ENCODE data around the gene ARMC9.
"Not testable (repeated sequence)": the region's sequence is repeated elsewhere in the genome, so short reads cannot be mapped to it uniquely, and the experiment has no call there.

ARMC9 gene

GRCh38 chr2:231343988-231344387 is 145.6 kb downstream of the ARMC9 start:
- no peak for DNase-seq

DNA sequence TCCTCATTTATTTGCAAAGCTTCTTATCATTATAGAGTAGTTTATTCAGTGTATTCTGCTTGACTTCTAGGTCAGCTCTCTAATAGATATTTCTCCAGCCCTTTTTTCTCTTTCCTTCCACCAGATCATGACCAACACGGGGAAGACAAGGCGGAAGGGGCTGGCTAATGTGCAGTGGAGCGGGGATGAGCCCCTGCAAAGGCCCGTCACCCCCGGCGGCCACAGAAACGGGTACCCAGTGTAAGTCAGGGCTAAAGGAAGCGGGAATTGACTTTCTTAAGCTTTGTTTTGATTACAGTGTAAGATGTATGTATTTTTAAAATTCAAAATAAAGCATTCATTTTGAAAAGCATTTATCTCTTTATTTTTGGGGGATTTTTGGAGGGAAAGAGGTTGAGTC is 146.4 kb downstream of the ARMC9 start:
- no peak for DNase-seq

DNA sequence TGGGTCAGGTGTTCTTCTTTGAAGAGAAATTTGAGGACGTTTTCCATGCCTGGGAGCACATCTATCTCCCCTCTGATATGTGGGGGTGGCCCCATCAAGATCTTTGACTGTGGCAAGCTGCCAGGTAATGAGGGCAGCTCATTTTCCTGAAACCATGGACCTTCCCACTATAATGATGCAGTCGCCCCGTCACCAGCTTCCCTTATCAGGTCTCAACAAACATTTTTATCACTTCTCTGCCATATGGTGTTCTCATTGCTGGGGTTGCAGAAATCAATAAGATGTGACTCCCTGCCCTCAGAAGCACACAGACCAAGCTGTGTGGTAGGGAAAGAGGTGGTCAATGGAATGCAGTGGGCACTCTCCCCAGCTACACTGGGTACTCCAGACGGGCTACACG is 148.7 kb downstream of the ARMC9 start:
- DNase-seq, result no peak

- DNase-seq, result no peak
Measured at GRCh38 chr2:231347638-231348037, 149.2 kb downstream of the ARMC9 start.

DNA sequence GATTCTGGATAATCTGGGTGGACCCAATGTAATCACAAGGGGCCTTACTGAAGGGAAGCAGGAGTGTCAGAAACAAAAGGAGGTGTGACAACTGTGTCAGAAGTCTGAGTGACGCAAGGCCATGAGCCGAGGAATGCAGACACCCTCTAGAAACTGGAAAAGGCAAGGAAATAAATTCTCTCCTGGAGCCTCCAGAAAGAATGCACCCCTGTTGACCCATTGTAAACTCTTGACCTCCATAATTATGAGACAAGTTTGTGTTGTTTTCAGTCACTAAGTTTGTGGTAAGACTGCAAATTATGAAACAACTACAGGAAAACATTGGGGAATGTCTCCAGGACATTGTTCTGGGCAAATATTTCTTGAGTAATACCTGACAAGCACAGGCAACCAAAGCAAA is 149.7 kb downstream of the ARMC9 start:
- no peak for DNase-seq

GRCh38 chr2:231348704-231349373 is 150.4 kb downstream of the ARMC9 start:
- DNase-seq, result no peak

- not testable (repeated sequence) for DNase-seq
Measured at GRCh38 chr2:231349374-231349735, 150.9 kb downstream of the ARMC9 start.

DNA sequence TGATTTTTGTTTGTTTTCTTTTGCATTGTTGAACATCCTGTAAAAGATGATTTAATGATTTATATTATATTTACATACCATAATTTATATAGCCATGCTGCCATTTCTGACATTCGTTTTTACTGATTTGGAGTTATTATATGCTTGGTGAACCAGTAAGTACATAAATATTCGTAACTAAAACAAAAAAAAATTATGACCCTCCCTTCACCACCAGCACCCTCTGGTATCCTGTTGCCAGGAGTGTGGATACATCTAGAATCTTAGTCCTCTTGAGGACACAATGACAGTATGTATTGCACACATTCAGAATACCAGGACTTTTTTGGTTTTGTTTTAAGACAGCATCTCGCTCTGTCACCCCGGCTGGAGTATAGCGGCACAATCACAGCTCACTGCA is 153.2 kb downstream of the ARMC9 start:
- no peak for DNase-seq

GRCh38 chr2:231353469-231353868 is 155.0 kb downstream of the ARMC9 start:
- no peak for DNase-seq

DNA sequence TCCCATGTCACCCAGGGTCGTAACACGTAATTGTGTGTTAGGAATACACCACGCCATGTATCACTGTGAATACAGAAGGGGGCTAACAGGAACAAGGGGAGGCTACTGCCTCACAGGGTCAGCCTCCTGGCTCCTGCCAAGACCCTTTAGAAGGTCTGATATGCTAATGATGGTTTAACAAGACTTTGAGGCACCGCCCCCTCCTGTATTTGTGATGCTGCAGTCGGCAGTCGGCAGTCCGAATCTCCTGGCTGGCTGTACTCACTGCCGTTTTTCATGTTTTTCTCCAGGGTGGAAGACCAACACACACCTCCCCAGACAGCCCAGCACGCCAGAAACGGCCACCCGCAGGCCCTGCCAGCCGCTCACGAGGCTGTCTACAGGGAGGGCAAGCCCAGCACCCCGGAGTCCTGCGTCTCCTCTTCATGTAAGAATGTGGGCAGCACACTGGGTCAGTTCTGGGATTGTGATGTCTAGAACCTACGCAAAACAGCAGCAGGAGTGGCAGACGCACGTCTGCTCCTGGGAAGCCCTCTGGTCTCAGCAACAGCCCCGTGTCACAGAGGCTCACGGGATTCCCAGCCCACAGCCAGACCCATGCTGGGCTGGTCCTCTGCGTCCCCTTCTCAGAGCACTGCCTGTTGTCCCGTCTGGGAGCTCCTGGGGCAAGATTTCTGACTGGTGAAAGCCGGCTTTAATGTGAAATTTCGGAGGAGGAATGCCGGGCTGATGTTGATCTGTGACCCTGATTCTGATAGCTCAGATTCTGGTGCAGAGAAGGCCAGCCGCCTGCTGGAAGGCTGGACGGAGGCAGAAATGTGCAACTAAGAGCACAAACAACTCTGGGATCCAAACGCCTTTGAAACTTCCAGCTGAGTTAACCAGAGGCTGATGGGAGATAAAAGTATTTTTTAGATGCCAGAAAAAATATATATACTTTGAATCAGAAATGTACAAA is 157.4 kb downstream of the ARMC9 start:
- no peak for DNase-seq

DNA sequence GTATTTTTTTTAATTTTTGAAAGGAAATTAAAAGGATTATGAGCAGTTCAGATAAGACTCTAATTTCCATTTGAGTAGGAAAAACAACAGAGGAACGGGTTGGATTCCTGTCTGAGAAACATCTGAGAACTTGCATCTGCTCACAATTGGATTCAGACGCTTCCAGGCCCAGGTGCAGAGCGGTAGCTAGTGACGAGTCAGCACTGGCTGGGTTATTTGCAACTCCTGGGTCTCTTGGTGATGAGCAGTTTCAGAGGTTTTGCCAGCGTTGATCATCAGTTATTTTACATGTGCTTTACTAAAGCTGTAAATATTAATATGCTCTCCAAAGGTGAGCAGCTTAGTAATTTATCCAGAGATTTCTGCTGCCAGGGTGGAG is 158.0 kb downstream of the ARMC9 start:
- DNase-seq, result peak; percentile 75

DNA sequence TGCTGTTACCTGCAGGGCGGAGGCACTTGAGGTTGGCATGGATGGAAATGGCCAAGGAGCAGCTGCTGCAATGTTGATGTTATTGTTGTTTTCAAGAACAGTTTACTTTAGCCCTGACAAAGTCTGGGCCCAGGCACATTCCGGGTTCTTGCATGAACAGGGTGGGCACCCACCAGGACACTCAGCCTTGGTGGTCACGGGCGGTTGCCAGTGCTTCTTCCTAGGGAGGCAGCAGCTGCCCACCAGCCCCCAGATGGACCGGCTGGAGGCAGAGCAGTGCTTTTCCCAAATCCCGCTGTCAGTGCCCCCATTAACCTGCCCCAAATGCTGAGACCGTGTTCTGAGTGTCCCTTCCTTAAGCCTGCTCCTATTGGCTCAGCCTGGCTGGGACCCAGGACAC is 158.6 kb downstream of the ARMC9 start:
- DNase-seq, result no peak

GRCh38 chr2:231357931-231358330 is 159.5 kb downstream of the ARMC9 start:
- DNase-seq, result no peak

DNA sequence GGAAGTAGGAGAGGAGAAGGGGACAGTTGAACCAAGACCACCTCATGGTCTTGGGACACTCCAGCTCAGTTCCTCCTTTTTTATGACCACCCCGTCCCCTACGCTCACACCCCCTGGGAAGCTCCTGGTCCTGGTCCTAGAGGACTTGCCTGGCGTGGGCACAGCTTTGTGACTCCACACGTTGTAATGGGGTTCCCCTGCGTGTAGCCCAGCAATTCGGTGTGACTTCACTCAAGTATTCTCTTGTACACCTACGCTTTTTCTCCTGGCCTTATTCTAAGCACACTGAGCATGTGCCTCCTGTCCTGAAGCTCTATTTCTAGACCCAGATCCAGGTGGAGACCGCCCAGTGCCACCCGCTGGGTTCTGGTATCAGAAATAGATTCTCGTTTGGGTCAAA is 161.0 kb downstream of the ARMC9 start:
- DNase-seq, result no peak

GRCh38 chr2:231359948-231360347 is 161.5 kb downstream of the ARMC9 start:
- no peak for DNase-seq

GRCh38 chr2:231360401-231360800 is 162.0 kb downstream of the ARMC9 start:
- no peak for DNase-seq

- no peak for DNase-seq
Measured at GRCh38 chr2:231360881-231361371, 162.5 kb downstream of the ARMC9 start.

DNA sequence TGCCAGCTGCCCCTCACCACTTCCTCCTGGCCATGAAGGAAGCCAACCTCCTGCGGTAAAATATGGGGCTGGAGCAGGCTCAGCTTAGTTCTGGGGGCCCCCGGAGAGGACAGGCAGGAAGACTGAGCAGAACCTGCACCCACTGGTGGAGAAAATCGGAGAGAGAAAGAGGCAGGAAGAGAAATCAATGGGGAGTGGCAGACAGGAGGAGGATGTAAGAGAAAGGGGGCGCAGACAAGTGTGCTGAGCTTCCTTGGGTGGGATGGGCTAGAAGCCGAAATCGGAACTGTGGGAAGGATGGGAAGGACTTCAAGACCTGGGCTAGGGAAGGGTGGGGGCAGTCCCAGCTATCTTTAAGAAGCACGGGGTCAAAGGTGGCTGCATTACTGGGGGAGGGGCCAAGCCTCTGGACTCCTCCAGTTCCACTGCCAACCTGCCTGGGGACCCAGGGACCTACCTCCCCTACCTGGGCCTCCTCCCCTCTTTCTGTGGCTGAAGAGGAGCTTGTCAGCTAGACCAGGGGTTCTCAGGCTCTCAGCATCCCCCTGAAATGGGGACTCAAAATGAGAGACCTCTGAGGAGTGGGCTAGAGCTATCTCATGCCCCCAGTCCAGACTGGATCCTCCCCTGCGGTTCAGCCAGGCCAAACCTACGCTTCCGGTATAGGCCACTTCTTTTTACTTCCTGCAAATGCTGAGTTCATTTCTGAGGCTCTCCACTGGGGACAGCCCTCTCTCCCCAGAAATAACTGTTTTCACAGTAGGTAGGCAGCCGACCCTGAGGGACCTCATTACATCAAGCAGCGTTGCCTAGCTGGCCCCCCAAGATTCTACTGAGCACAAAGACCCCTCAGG is 163.5 kb downstream of the ARMC9 start:
- no peak for DNase-seq

GRCh38 chr2:231362555-231363184 is 164.2 kb downstream of the ARMC9 start:
- DNase-seq, result no peak

GRCh38 chr2:231364061-231364460 is 165.6 kb downstream of the ARMC9 start:
- DNase-seq, result no peak

- DNase-seq, result no peak
Measured at GRCh38 chr2:231364961-231365810, 166.8 kb downstream of the ARMC9 start.

DNA sequence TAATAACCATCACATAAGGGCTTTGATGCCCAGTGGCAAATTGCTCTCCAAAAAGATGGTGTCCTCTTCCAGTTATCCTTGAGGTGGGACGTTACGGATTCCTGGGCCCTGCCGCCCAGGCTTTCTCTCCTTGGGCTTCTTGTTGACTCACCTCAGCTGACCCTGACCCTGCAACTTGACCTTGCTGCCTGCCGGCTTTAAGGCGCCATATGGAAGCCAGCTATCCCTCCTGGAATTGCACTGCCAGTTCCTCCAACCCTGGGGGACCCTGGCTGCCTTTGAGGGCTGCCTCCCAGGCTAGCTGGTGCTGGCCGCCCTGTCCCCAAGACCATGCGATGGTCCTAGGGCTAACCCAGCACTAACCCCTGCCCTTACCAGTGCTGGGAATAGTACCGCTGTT is 168.7 kb downstream of the ARMC9 start:
- DNase-seq, result no peak

All from RPMI8226 (cell line).